HG03103 (cell line): ENCODE measurements around the gene SLC7A14.

Source experiments
- ATAC-seq: cut with Tn5 transposase; IDR thresholded peaks from one replicate; pipeline ENCODE4 v1.9.1; 2021; ENCODE audit warnings: low read depth; ENCODE audit not compliant: unreplicated experiment

The SLC7A14 gene

GRCh38 chr3:170585937-170586310 is at the start of gene SLC7A14:
TSS of gene SLC7A14 (minus strand) at chr3:170586075. CDS start at chr3:170526936, 59,139 bp downstream.
- no peak for ATAC-seq

DNA sequence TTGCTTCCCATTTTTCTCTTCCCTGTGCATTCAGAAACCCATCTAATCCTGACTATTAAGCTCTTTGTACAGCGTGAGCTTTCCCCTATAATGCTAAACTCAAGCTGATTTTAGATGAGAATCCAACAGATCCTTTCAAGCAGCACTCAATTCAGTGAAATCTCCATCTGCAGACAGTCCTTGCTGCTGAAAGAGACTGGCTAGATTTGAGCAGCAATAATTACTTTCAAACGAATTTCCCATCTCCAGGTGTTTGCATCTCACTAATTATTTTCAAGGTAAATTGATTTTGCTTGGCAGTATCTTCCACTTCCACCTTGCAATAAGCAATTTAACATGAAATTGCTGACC is 49.5 kb upstream of the SLC7A14 start:
- no peak for ATAC-seq

DNA sequence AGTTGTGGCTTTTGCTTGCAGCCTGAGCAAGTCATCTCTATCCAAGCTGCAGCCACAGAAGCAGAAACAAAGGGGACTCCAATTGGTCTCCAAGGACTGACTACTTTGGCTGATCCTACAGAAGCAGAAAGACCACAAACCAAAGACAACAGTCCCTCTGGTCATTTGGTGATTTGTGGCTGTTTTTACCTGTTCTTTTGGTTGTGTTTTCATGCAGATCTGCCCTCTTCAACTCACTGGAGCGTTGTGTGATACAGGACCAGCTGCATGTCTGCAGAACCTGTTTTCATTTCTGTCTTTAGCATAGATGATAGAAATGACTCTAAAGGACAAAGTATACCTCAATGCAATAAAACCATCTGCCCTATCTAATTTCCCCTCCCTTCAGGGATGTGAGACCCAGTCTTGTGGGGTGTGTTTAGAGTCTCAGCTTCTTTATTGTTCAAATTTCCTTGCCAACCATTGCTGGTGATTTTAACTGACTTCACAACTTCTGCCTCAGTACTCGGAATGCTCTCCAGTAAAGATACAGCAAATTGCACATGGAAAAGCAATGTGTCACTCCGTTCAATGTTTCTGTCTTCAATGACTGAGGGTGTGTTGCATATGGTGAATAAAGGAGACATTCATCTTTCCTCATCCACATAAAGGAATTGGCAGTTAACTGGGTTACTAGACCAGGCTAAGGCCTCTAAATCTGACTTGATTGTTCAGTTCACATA is 48.9 kb upstream of the SLC7A14 start:
- peak; percentile 56 for ATAC-seq

GRCh38 chr3:170633573-170633972 is 47.7 kb upstream of the SLC7A14 start:
- ATAC-seq, result no peak

- ATAC-seq, result peak; percentile 83
Observed at GRCh38 chr3:170632780-170633179, 46.9 kb upstream of the SLC7A14 start.

DNA sequence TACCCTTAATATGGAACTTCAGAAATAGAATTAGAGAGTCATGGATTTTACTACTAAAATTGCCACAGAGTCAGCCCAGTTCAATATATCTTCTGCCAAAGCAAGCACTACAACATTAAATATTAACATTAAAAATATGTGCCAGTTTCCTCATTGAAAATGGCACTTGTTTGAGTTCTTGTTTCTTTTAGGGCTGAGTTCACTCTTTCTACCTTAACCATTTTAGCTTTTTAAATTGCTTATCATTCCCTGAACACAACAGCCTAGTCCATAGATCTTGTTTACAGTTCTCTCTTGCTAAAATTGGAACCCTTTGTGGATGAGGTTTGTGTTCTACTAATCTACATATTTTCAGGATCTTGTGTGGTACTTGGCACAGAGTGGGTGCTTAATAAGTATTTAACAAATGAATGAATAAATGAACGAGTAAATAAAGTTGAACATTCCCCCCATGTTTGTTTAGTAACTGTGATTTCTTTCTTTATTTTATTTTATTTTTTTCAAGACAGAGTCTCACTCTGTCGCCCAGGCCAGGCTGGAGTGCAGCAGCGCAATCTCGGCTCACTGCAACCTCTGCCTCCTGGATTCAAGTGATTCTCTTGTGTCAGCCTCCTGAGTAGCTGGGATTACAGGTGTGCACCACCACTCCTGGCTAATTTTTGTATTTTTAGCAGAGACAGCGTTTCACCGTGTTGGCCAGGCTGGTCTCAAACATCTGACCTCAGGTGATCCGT is 46.0 kb upstream of the SLC7A14 start:
- ATAC-seq, result no peak

DNA sequence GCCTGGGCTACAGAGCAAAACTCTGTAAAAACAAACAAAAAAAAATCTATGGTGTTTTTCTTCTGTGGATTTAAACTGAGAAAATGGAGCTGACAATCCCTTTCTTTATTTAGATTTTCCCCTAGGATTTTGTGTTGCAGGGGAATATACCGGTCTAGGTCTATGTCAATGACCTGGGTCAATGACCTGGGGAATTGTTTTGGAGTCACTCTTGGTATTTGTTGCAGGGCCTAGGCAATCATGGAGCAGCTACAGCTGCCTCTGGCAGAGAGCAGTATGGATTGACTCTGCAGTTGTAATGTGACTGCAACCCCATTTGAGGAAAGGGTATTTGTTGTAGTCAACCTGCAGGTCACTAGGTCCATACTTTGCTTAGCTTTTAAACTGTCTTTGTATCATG is 37.6 kb upstream of the SLC7A14 start:
- no peak for ATAC-seq

GRCh38 chr3:170622369-170623159 is 36.7 kb upstream of the SLC7A14 start:
- ATAC-seq, result no peak

DNA sequence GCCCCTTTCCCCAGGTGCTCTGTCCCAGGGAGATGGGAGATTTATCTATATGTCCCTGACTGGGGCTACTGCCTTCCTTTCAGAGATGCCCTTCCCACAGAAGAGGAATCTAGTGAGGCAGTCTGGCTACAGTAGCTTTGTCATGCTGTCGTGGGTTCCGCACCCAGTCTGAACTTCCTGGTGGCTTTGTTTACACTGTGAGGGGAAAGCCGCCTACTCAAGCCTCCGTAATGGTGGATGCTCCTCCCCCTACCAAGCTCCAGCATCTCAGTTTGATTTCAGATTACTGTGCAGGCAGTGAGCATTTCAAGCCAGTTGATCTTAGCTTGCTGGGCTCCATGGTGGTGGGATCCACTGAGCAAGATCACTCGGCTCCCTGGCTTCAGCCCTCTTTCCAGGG is 35.4 kb upstream of the SLC7A14 start:
- ATAC-seq, result no peak

- ATAC-seq, result no peak
Observed at GRCh38 chr3:170614214-170614966, 28.5 kb upstream of the SLC7A14 start.

- no peak for ATAC-seq
Observed at GRCh38 chr3:170611751-170612150, 25.9 kb upstream of the SLC7A14 start.

DNA sequence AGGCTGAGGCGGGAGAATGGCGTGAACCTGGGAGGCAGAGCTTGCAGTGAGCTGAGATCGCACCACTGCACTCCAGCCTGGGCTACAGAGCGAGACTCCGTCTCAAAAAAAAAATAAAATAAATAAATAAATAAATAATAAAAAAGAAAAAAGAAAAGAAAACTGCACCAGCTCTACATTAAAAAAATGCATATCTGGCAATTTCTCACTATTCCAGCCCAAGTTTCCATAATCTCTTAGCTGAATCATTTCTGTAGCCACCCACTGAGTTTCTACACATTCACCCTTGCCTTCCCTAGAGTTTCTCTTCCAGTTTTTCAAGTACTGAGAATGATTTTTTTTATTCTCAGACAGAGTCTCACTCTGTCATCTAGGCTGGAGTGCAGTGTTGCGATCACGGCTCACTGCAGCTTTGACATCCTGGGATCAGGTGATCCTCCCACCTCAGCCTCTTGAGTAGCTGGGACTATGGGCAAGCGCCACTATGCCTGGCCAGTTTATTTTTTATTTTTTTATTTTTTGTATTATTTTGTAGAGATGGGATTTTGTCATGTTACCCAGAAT is 24.5 kb upstream of the SLC7A14 start:
- no peak for ATAC-seq

DNA sequence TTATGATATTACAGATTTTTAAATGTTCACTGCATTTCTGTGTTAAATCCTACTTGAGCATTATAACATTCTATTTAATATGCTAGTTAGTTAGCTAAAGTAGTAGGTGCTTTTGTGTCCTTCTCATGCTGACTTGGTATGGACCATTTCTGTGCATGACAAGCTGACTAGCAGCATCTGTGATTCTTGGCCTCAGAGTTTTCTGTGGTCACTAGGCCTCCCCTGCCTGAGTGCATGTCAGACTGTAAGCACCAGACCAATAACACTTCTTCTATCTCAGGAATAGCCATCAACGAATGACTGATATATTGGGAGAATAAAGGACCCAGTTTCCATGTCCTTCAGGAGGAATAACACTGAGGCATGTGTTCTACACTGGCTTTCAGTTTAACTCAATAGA is 22.6 kb upstream of the SLC7A14 start:
- ATAC-seq, result no peak

DNA sequence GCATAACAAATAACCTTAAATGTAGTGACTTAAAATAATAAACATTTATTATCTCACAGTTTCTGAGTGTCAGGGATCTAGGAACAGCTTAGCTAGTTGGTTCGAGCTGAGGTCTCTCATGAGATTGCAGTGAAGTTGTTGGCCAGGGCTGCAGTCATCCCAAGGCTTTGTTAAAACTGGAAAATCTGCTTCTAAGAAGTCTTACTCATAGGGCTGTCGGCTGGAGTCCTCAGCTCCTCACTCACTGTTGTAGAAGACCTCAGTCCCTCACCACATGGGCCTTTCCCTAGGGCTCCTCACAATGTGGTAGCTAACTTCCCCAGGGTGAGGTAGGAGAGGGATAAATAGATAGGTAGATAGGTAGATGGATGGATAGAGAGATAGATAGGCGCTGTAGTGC is 20.8 kb upstream of the SLC7A14 start:
- no peak for ATAC-seq

DNA sequence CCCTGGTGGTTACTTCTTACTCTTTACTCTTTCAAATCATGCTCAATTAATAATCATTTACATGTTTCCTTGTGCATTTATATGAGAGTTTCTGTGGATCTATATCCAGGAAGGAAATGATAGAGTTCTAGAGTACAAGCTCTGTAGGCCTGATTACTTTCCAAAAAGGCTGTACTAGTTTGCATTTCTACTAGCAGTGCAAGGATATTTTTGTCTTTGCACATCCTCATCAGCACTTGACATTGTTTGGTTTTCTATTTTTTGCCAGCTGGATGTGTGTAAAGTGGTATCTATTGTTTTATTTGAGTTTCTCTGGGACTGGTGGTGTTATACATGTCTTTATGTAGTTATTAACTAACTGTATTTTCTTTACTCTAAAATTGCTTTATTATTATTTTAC is 19.6 kb upstream of the SLC7A14 start:
- no peak for ATAC-seq

DNA sequence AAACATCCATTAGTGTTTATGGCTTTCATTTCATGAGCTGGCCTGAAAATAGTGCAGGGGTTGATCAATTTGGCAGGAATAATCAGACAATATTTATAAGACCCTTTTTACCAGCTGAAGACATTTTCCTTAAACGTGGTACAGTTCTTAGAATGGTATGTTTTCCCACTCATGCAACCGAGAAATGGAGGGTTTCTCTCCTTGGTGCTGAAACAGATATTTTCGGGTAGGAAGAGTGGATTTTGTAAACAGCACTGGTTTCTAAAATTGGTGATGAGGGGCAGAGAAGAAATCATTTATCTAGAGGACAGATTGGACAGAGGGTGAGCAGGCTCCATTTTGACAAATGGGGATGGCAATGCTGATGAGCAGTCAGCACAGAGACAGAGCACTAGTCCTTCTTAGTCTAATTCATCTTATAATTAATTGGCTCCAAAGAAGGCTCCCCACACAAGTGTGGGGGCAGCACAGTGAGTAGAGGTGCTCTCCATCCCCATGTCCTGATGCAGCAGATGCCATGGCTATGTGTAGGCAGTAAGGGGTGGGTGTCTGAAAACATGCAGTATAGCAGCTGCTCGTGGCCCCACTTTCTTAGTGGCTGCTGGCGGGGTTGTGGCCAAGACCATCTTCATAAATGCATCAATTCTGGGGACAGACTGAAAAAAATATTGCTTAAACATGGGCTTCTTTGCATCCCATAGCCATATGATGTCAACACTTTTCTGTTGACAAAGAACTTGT is 18.1 kb upstream of the SLC7A14 start:
- no peak for ATAC-seq

DNA sequence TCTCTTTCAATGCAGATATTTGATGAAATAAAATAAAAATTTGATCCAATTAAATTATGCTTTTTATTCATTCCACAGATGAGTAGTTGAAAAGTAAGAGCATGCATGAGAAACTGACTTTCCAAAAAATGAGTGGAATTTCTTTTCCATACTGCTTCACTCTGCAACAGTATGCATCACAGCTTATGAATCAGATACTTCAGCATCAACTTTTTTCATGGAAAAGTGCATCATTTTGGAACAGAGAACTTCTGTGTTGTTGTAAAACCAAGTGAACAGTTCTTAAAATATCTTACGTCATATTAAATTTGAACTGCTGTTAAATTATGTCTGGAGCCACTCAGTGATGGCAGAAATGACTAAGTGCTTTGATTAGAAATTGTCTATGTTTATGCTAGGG is 16.7 kb upstream of the SLC7A14 start:
- no peak for ATAC-seq

- ATAC-seq, result no peak
Observed at GRCh38 chr3:170600005-170600624, 14.2 kb upstream of the SLC7A14 start.

DNA sequence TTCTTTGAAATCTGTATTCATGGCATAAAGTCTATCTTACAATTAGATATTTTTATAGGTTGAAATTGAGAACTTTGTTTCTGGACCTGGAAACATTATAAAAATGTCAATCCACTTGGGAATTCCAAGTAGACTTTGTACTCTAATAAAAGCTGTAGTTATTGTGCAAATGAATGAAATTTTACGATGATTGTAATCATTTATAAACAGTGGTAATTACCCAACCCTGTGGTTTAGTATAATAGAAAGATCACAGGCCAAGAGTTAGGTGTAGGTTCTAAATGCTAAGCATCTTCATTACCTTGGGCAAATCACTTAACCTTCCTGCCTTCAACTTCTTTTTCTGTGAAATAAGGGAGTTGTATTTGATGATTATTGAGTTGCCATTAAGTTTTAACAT is 13.2 kb upstream of the SLC7A14 start:
- ATAC-seq, result no peak
